Stomach smooth muscle (tissue), 2 donors: ENCODE data around the gene S100A12.
"Not testable (repeated sequence)": the region's sequence is repeated elsewhere in the genome, so short reads cannot be mapped to it uniquely, and the experiment has no call there.

Experiments used
- H3K27ac ChIP-seq: one replicate; pipeline ENCODE4 v1.7.0; 2013; ENCODE audit warnings: mild to moderate bottlenecking, low read length, inconsistent platforms
- H3K27me3 ChIP-seq, 2 donors: one replicate each; pipeline ENCODE4 v1.7.0; 2013; ENCODE audit warnings: low read length in 2 of 2; ENCODE audit not compliant: insufficient read depth in 2 of 2, control insufficient read depth in 1 of 2
- H3K36me3 ChIP-seq, 2 donors: one replicate each; pipeline ENCODE4 v1.7.0; 2013; ENCODE audit warnings: low read length in 2 of 2; ENCODE audit not compliant: control insufficient read depth in 2 of 2, insufficient read depth in 2 of 2
- H3K4me1 ChIP-seq: one replicate; pipeline ENCODE4 v1.7.0; 2013; ENCODE audit warnings: low read length; ENCODE audit not compliant: control insufficient read depth, insufficient read depth
- H3K4me3 ChIP-seq, 2 donors: one replicate each; pipeline ENCODE4 v1.7.0; 2013; ENCODE audit warnings: low read length in 2 of 2
- H3K9ac ChIP-seq, 2 donors: one replicate each; pipeline ENCODE4 v1.7.0; 2013; ENCODE audit warnings: low read length in 2 of 2, mild to moderate bottlenecking in 1 of 2
- H3K9me3 ChIP-seq, 2 donors: one replicate each; pipeline ENCODE4 v1.7.0; 2013; ENCODE audit warnings: low read length in 2 of 2; ENCODE audit not compliant: control insufficient read depth in 2 of 2
- donor health status: healthy.
- donor health status: Pancreatic carcinoma.

Gene S100A12

GRCh38 chr1:153375511-153375910 lies at the start of gene S100A12:
S100A12 (minus strand) TSS chr1:153375621; CDS start chr1:153374592, 1,029 bp downstream.
- Histone ChIP-seq H3K9me3 (peaks cover 0 to under 1% of the 10 kb centered on the region in 2 donors), H3K27ac (no peak within 1 kb of the TSS), H3K4me3 (no peak within 1 kb of the TSS)

GRCh38 chr1:153422450-153423068 lies 47.1 kb upstream of the S100A12 start:
- Histone ChIP-seq H3K36me3 (no peaks in the 10 kb centered on the region), H3K4me1 (no peaks in the 10 kb centered on the region), H3K27me3 (peaks cover 3% of the 10 kb centered on the region in 2 donors), H3K9ac (no peak overlapping the region), H3K4me3 (no peak overlapping the region), H3K27ac (no peak overlapping the region), H3K9me3 (no peaks in the 10 kb centered on the region)

More at GRCh38 chr1:153375511-153375910, at the start of gene S100A12:
- H3K36me3 ChIP-seq = no peaks in the 10 kb centered on the region
- peaks cover 0 to 2% of the 10 kb centered on the region in 2 donors for H3K27me3 ChIP-seq
- no peak within 1 kb of the TSS for H3K9ac ChIP-seq
- H3K4me1 ChIP-seq = no peaks in the 10 kb centered on the region

- Histone ChIP-seq H3K36me3 (no peaks in the 10 kb centered on the region), H3K27ac (no peak overlapping the region), H3K27me3 (peaks cover 3 to 4% of the 10 kb centered on the region in 2 donors), H3K9me3 (no peaks in the 10 kb centered on the region), H3K4me1 (no peaks in the 10 kb centered on the region), H3K9ac (no peak overlapping the region), H3K4me3 (no peak overlapping the region)
These were observed 44.9 kb upstream of the S100A12 start for GRCh38 chr1:153420306-153420705.

GRCh38 chr1:153419436-153419793 lies 44.0 kb upstream of the S100A12 start:
- H3K27ac ChIP-seq, H3K36me3 ChIP-seq, H3K4me3 ChIP-seq, H3K4me1 ChIP-seq, H3K9me3 ChIP-seq, H3K27me3 ChIP-seq, H3K9ac ChIP-seq: not testable (repeated sequence)

- not testable (repeated sequence) for H3K4me1 ChIP-seq, H3K27ac ChIP-seq, H3K27me3 ChIP-seq, H3K4me3 ChIP-seq, H3K9ac ChIP-seq, H3K9me3 ChIP-seq, H3K36me3 ChIP-seq
These were observed 43.5 kb upstream of the S100A12 start for GRCh38 chr1:153418758-153419435.

- H3K4me1 ChIP-seq = no peaks in the 10 kb centered on the region
- H3K9ac ChIP-seq = no peak overlapping the region
These were observed 41.9 kb upstream of the S100A12 start for GRCh38 chr1:153417136-153417888.

GRCh38 chr1:153415850-153416570 lies 40.6 kb upstream of the S100A12 start, which contains the start of gene S100A7A:
S100A7A (plus strand) TSS chr1:153416520; CDS start chr1:153418083, 1,563 bp downstream.
- H3K27ac ChIP-seq = no peak within 1 kb of the TSS
- no peak within 1 kb of the TSS for H3K9ac ChIP-seq
- H3K27me3 ChIP-seq = peaks cover 3 to 4% of the 10 kb centered on the region in 2 donors
- H3K4me3 ChIP-seq = no peak within 1 kb of the TSS
- no peaks in the 10 kb centered on the region for H3K36me3 ChIP-seq
- no peaks in the 10 kb centered on the region for H3K4me1 ChIP-seq
- peaks cover 0 to 6% of the 10 kb centered on the region in 2 donors for H3K9me3 ChIP-seq

More at GRCh38 chr1:153417136-153417888, 41.9 kb upstream of the S100A12 start:
- H3K27ac ChIP-seq = no peak overlapping the region
- H3K4me3 ChIP-seq = no peak overlapping the region
- H3K36me3 ChIP-seq = no peaks in the 10 kb centered on the region
- H3K9me3 ChIP-seq = peaks cover 0 to 6% of the 10 kb centered on the region in 2 donors
- H3K27me3 ChIP-seq = peaks cover 3 to 4% of the 10 kb centered on the region in 2 donors

GRCh38 chr1:153413961-153414360 lies 38.5 kb upstream of the S100A12 start:
- not testable (repeated sequence) for H3K27ac ChIP-seq, H3K36me3 ChIP-seq, H3K4me3 ChIP-seq, H3K9ac ChIP-seq, H3K4me1 ChIP-seq, H3K27me3 ChIP-seq, H3K9me3 ChIP-seq

- H3K27ac ChIP-seq, H3K4me1 ChIP-seq, H3K4me3 ChIP-seq, H3K9ac ChIP-seq, H3K9me3 ChIP-seq, H3K36me3 ChIP-seq, H3K27me3 ChIP-seq: not testable (repeated sequence)
These were observed 31.9 kb upstream of the S100A12 start for GRCh38 chr1:153407274-153407673.

- H3K4me3 ChIP-seq, H3K27me3 ChIP-seq, H3K27ac ChIP-seq, H3K9ac ChIP-seq, H3K4me1 ChIP-seq, H3K9me3 ChIP-seq, H3K36me3 ChIP-seq: not testable (repeated sequence)
These were observed 30.6 kb upstream of the S100A12 start for GRCh38 chr1:153405825-153406599.
